ENCODE data around the gene ZNF576.

- TF ChIP-seq CTCF (IDR thresholded peaks at IDR 0.05; ENCODE audit: insufficient read depth, low read length, poor library complexity, severe bottlenecking) (no peak), EZH2phosphoT487 (conservative IDR thresholded peaks at IDR 0.05; ENCODE audit: low read length) (no peak)
Measured at GRCh38 chr19:43595605-43595998, 793 bp upstream of the ZNF576 start.

Measured in SU-DHL-6 (cell line).